Astrocyte (in vitro differentiated cells and primary cell): ENCODE measurements around the gene RRP1. TPM values are rescaled to one million over a fixed set of nuclear protein-coding genes. Genes with fewer than 3 reads are reported as not detected.

Experiments used
- DNase-seq: peaks from one replicate; pipeline ENCODE4 v3.0.0-alpha.2; 2010; ENCODE audit warnings: low read depth
- FAIRE-seq: peaks from 2 replicates; lab custom pipeline; 2011; peaks lifted over from hg19 to GRCh38; lab: Jason Lieb, UNC
- H2AFZ ChIP-seq: 2 replicates; pipeline ENCODE4 v1.6.0; 2012; ENCODE audit warnings: low read depth, low read length, inconsistent platforms
- H3K27ac ChIP-seq: 2 replicates; pipeline ENCODE4 v1.5.1; 2011; ENCODE audit warnings: low read depth, low read length, inconsistent platforms
- H3K27me3 ChIP-seq: 2 replicates; pipeline ENCODE4 v1.6.0; 2011; ENCODE audit warnings: low read length, inconsistent platforms; ENCODE audit not compliant: insufficient read depth
- H3K36me3 ChIP-seq: 2 replicates; pipeline ENCODE4 v1.5.1; 2011; ENCODE audit warnings: low read length, inconsistent platforms; ENCODE audit not compliant: insufficient read depth
- H3K4me1 ChIP-seq: 2 replicates; pipeline ENCODE4 v1.5.1; 2011; ENCODE audit warnings: low read length, inconsistent platforms; ENCODE audit not compliant: insufficient read depth
- H3K4me2 ChIP-seq: 2 replicates; pipeline ENCODE4 v1.6.0; 2012; ENCODE audit warnings: low read length, inconsistent platforms
- H3K4me3 ChIP-seq: 2 replicates; pipeline ENCODE4 v1.5.1; 2011; ENCODE audit warnings: low read depth, mild to moderate bottlenecking, low read length, inconsistent platforms; ENCODE audit not compliant: insufficient read depth
- H3K79me2 ChIP-seq: 2 replicates; pipeline ENCODE4 v1.6.0; 2012; ENCODE audit warnings: mild to moderate bottlenecking, low read length, inconsistent platforms; ENCODE audit not compliant: insufficient read depth
- H3K9ac ChIP-seq: 2 replicates; pipeline ENCODE4 v1.6.0; 2012; ENCODE audit warnings: mild to moderate bottlenecking, low read length, inconsistent platforms
- H3K9me3 ChIP-seq: 2 replicates; pipeline ENCODE4 v1.5.1; 2012; ENCODE audit warnings: low read depth, mild to moderate bottlenecking, low read length, inconsistent platforms; ENCODE audit not compliant: insufficient read depth
- H4K20me1 ChIP-seq: 2 replicates; pipeline ENCODE4 v1.6.0; 2012; ENCODE audit warnings: low read length, inconsistent platforms; ENCODE audit not compliant: insufficient read depth
- H3K27ac Mint-ChIP-seq: one replicate; pipeline ENCODE4 v1.8.0; 2021; ENCODE audit warnings: mild to moderate bottlenecking, mixed read lengths; ENCODE audit not compliant: unreplicated experiment
- H3K27me3 Mint-ChIP-seq: one replicate; pipeline ENCODE4 v1.8.0; 2021; ENCODE audit warnings: low read depth, mixed read lengths; ENCODE audit not compliant: unreplicated experiment
- H3K36me3 Mint-ChIP-seq: one replicate; pipeline ENCODE4 v1.8.0; 2021; ENCODE audit warnings: low read depth, mixed read lengths; ENCODE audit not compliant: unreplicated experiment
- H3K4me1 Mint-ChIP-seq: one replicate; pipeline ENCODE4 v1.8.0; 2021; ENCODE audit warnings: low read depth, mixed read lengths; ENCODE audit not compliant: unreplicated experiment
- H3K4me3 Mint-ChIP-seq: one replicate; pipeline ENCODE4 v1.8.0; 2021; ENCODE audit warnings: mild to moderate bottlenecking, moderate library complexity, mixed read lengths; ENCODE audit not compliant: unreplicated experiment
- H3K9me3 Mint-ChIP-seq: one replicate; pipeline ENCODE4 v1.8.0; 2021; ENCODE audit warnings: mild to moderate bottlenecking, mixed read lengths; ENCODE audit not compliant: unreplicated experiment
- EZH2 ChIP-seq: IDR thresholded peaks from 2 replicates; pipeline ENCODE4 v1.6.1; 2012; ENCODE audit warnings: mild to moderate bottlenecking, low read length, inconsistent platforms; ENCODE audit not compliant: insufficient read depth
- total RNA-seq: library from RNA; stranded (reverse); gene quantifications from 2 replicates; pipeline ENCODE4 v1.2.1, GENCODE V29; 2021
- TF ChIP-seq, protein P1 (sequence below): IDR thresholded peaks from 2 replicates; pipeline ENCODE4 v1.5.1; 2011; ENCODE audit warnings: low read depth, mild to moderate bottlenecking, inconsistent platforms, low read length, moderate library complexity; ENCODE audit not compliant: insufficient read depth

The RRP1 gene
- total RNA-seq, 1 donor from 2014 or later: 24.9 TPM

DNA sequence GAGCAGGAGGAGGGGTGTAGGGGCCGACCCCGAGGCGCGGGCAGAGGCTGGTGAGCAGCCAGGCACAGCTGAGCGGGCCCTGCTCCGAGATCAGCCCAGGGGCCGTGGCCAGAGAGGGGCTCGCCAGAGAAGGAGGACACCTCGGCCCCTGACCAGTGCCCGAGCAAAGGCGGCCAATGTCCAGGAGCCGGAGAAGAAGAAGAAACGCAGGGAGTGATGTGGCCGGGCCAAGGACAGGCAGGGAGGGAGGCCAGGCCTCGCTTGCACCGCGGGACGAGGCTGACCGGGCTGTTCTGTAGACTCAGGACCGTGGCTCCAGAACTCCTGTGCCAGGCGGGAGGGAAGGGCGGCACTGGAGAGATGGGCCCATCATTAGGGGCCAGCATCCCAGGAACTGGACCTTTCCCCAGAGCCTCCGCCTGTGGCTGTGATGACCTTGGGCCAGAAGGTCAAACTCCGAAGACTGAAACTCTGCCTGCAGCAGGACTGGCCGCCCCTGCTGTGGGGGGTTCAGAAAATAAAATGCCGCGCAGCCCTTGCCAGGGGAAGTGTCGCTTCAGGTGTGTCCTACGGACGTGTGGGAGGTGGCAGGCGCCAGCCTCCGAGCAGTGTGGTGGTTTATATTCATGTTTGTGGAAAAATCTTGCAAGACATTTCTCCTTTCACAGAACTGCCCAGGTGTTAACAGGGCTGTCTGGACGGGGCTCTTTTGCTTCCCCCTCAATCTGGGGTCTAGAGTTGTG lies 14.4 kb downstream of the RRP1 start:
- Mint-ChIP-seq H3K4me1 (no peaks in the 10 kb centered on the region), H3K36me3 (peaks cover 25% of the 10 kb centered on the region), H3K27me3 (no peaks in the 10 kb centered on the region), H3K9me3 (no peaks in the 10 kb centered on the region), H3K27ac (no peak overlapping the region), H3K4me3 (no peak overlapping the region)
- no peak overlapping the region for H3K4me3 ChIP-seq
- no peaks in the 10 kb centered on the region for H3K4me1 ChIP-seq
- no peak overlapping the region for H3K4me2 ChIP-seq
- H3K9ac ChIP-seq: no peak overlapping the region
- H4K20me1 ChIP-seq: peaks cover 26% of the 10 kb centered on the region
- H3K36me3 ChIP-seq: peaks cover 8% of the 10 kb centered on the region
- no peaks in the 10 kb centered on the region for H3K79me2 ChIP-seq
- no peak overlapping the region for H2AFZ ChIP-seq
- H3K9me3 ChIP-seq: no peaks in the 10 kb centered on the region
- DNase-seq: no peak
- no peaks in the 10 kb centered on the region for H3K27me3 ChIP-seq
- TF ChIP-seq EZH2: no peak
- TF ChIP-seq, protein P1, sequence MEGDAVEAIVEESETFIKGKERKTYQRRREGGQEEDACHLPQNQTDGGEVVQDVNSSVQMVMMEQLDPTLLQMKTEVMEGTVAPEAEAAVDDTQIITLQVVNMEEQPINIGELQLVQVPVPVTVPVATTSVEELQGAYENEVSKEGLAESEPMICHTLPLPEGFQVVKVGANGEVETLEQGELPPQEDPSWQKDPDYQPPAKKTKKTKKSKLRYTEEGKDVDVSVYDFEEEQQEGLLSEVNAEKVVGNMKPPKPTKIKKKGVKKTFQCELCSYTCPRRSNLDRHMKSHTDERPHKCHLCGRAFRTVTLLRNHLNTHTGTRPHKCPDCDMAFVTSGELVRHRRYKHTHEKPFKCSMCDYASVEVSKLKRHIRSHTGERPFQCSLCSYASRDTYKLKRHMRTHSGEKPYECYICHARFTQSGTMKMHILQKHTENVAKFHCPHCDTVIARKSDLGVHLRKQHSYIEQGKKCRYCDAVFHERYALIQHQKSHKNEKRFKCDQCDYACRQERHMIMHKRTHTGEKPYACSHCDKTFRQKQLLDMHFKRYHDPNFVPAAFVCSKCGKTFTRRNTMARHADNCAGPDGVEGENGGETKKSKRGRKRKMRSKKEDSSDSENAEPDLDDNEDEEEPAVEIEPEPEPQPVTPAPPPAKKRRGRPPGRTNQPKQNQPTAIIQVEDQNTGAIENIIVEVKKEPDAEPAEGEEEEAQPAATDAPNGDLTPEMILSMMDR: no peak
- FAIRE-seq: no peak
- no peak overlapping the region for H3K27ac ChIP-seq

GRCh38 chr21:43805275-43805800 lies 16.0 kb downstream of the RRP1 start:
- Histone ChIP-seq H3K4me1 (no peaks in the 10 kb centered on the region), H3K27me3 (no peaks in the 10 kb centered on the region), H3K9me3 (no peaks in the 10 kb centered on the region), H3K9ac (no peak overlapping the region), H2AFZ (no peak overlapping the region), H4K20me1 (peaks cover 26% of the 10 kb centered on the region), H3K4me2 (no peak overlapping the region), H3K36me3 (peaks cover 7% of the 10 kb centered on the region), H3K27ac (no peak overlapping the region), H3K79me2 (no peaks in the 10 kb centered on the region), H3K4me3 (no peak overlapping the region)
- H3K36me3 Mint-ChIP-seq: peaks cover 23% of the 10 kb centered on the region
- no peak overlapping the region for H3K4me3 Mint-ChIP-seq
- TF ChIP-seq, protein P1: no peak
- TF ChIP-seq EZH2: no peak
- H3K9me3 Mint-ChIP-seq: no peaks in the 10 kb centered on the region
- H3K27ac Mint-ChIP-seq: no peak overlapping the region
- H3K4me1 Mint-ChIP-seq: no peaks in the 10 kb centered on the region
- FAIRE-seq (no peak), DNase-seq (no peak)
- no peaks in the 10 kb centered on the region for H3K27me3 Mint-ChIP-seq
